ENCODE data around the gene EPHA6. TPM values are rescaled to one million over a fixed set of nuclear protein-coding genes. Genes with fewer than 3 reads are reported as not detected.
"Not testable (repeated sequence)": the region's sequence is repeated elsewhere in the genome, so short reads cannot be mapped to it uniquely, and the experiment has no call there.

The EPHA6 gene
- total RNA-seq, 1 donor from 2014 or later, result not detected

GRCh38 chr3:97425002-97425401 lies 610.6 kb downstream of the EPHA6 start:
- DNase-seq (ENCODE audit: low read depth in 2 of 2), result no peak

GRCh38 chr3:97430601-97431000 lies 616.2 kb downstream of the EPHA6 start:
- no peak for DNase-seq (ENCODE audit: low read depth in 2 of 2)

- no peak for DNase-seq (ENCODE audit: low read depth in 2 of 2)
Observed at GRCh38 chr3:97432914-97433313, 618.5 kb downstream of the EPHA6 start.

- no peak for DNase-seq (ENCODE audit: low read depth in 2 of 2)
Observed at GRCh38 chr3:97438131-97438530, 623.7 kb downstream of the EPHA6 start.

GRCh38 chr3:97439373-97439772 lies 625.0 kb downstream of the EPHA6 start:
- DNase-seq (ENCODE audit: low read depth in 2 of 2), result no peak

- no peak for DNase-seq (ENCODE audit: low read depth in 2 of 2)
Observed at GRCh38 chr3:97464035-97464434, 649.6 kb downstream of the EPHA6 start.

- DNase-seq (ENCODE audit: low read depth in 2 of 2), result no peak
Observed at GRCh38 chr3:97470481-97470880, 656.1 kb downstream of the EPHA6 start.

GRCh38 chr3:97479740-97480139 lies 665.3 kb downstream of the EPHA6 start:
- DNase-seq (ENCODE audit: low read depth in 2 of 2), result no peak

GRCh38 chr3:97480696-97481289 lies 666.4 kb downstream of the EPHA6 start:
- not testable (repeated sequence) for DNase-seq (ENCODE audit: low read depth in 2 of 2)

GRCh38 chr3:97481416-97481815 lies 667.0 kb downstream of the EPHA6 start:
- no peak for DNase-seq (ENCODE audit: low read depth in 2 of 2)

- no peak for DNase-seq (ENCODE audit: low read depth in 2 of 2)
Observed at GRCh38 chr3:97485206-97485605, 670.8 kb downstream of the EPHA6 start.

GRCh38 chr3:97487587-97487986 lies 673.2 kb downstream of the EPHA6 start:
- DNase-seq (ENCODE audit: low read depth in 2 of 2), result no peak

GRCh38 chr3:97488741-97489140 lies 674.3 kb downstream of the EPHA6 start:
- no peak for DNase-seq (ENCODE audit: low read depth in 2 of 2)

GRCh38 chr3:97495896-97496295 lies 681.5 kb downstream of the EPHA6 start:
- no peak for DNase-seq (ENCODE audit: low read depth in 2 of 2)

GRCh38 chr3:97497138-97497537 lies 682.7 kb downstream of the EPHA6 start:
- DNase-seq (ENCODE audit: low read depth in 2 of 2), result no peak

GRCh38 chr3:97504463-97504862 lies 690.1 kb downstream of the EPHA6 start:
- DNase-seq (ENCODE audit: low read depth in 2 of 2), result no peak

- no peak for DNase-seq (ENCODE audit: low read depth in 2 of 2)
Observed at GRCh38 chr3:97510795-97511194, 696.4 kb downstream of the EPHA6 start.

- no peak for DNase-seq (ENCODE audit: low read depth in 2 of 2)
Observed at GRCh38 chr3:97515076-97515475, 700.7 kb downstream of the EPHA6 start.

- no peak for DNase-seq (ENCODE audit: low read depth in 2 of 2)
Observed at GRCh38 chr3:97530691-97531090, 716.3 kb downstream of the EPHA6 start.

GRCh38 chr3:97547573-97547972 lies 733.2 kb downstream of the EPHA6 start:
- not testable (repeated sequence) for DNase-seq (ENCODE audit: low read depth in 2 of 2)

GRCh38 chr3:97550408-97550807 lies 736.0 kb downstream of the EPHA6 start:
- no peak for DNase-seq (ENCODE audit: low read depth in 2 of 2)

GRCh38 chr3:97552186-97552585 lies 737.8 kb downstream of the EPHA6 start:
- no peak for DNase-seq (ENCODE audit: low read depth in 2 of 2)

- no peak for DNase-seq (ENCODE audit: low read depth in 2 of 2)
Observed at GRCh38 chr3:97575742-97576141, 761.3 kb downstream of the EPHA6 start.

- no peak for DNase-seq (ENCODE audit: low read depth in 2 of 2)
Observed at GRCh38 chr3:97576221-97576620, 761.8 kb downstream of the EPHA6 start.

Data from lung microvascular endothelial cell (primary cell).